OCI-LY7 (cell line): ENCODE results near the gene PGF. TPM values are rescaled to one million over a fixed set of nuclear protein-coding genes. Genes with fewer than 3 reads are reported as not detected.

ENCODE experiments used
- BruUV-seq: library from RNA; stranded (reverse); fragments of 400-500 nt; replicated peaks from 2 replicates; lab custom pipeline; 2021; lab: Mats Ljungman, UMichigan
- CTCF ChIA-PET: fragments of 300-600 bp; sonication (Branson Sonifier 250); formaldehyde crosslinking; loops from one replicate; lab custom pipeline; 2022; ENCODE audit warnings: antibody characterized with exemption; ENCODE audit not compliant: unreplicated experiment; lab: Charles Lee
- POLR2A ChIA-PET: fragments of 300-600 bp; sonication (Branson Sonifier 250); formaldehyde crosslinking; loops from one replicate; lab custom pipeline; 2022; ENCODE audit warnings: antibody characterized with exemption; lab: Charles Lee
- DNase-seq: peaks from one replicate; pipeline ENCODE4 v3.0.0-alpha.2; 2015; ENCODE audit warnings: low spot score
- H2AFZ ChIP-seq: fragments of 200-600 bp; sonication (generic), shearing (Covaris generic); 2 replicates; pipeline ENCODE4 v1.6.1; 2014; ENCODE audit warnings: mild to moderate bottlenecking, antibody characterized with exemption, low read length, moderate library complexity
- H3K27ac ChIP-seq: fragments of 200-600 bp; sonication (generic); 2 replicates; pipeline ENCODE4 v1.5.1; 2014; ENCODE audit warnings: mixed run types, low read depth, mild to moderate bottlenecking, moderate library complexity, low read length, inconsistent platforms; ENCODE audit not compliant: poor library complexity, severe bottlenecking
- H3K36me3 ChIP-seq: fragments of 200-600 bp; sonication (generic); 2 replicates; pipeline ENCODE4 v1.6.1; 2014; ENCODE audit warnings: mild to moderate bottlenecking, antibody characterized with exemption, low read length, moderate library complexity, mixed read lengths; ENCODE audit not compliant: insufficient read depth
- H3K4me1 ChIP-seq: fragments of 200-600 bp; sonication (generic); 2 replicates; pipeline ENCODE4 v1.5.1; 2014; ENCODE audit warnings: mild to moderate bottlenecking, low read length; ENCODE audit not compliant: insufficient read depth, poor library complexity, severe bottlenecking
- H3K4me2 ChIP-seq: fragments of 200-600 bp; sonication (generic); 2 replicates; pipeline ENCODE4 v1.6.1; 2014; ENCODE audit warnings: mild to moderate bottlenecking, low read length
- H3K4me3 ChIP-seq: fragments of 200-600 bp; sonication (generic); 2 replicates; pipeline ENCODE4 v1.5.1; 2014; ENCODE audit warnings: mild to moderate bottlenecking, low read depth, low read length; ENCODE audit not compliant: poor library complexity, severe bottlenecking
- H3K79me2 ChIP-seq: fragments of 200-600 bp; sonication (generic); 2 replicates; pipeline ENCODE4 v1.6.1; 2016; ENCODE audit warnings: low read depth, mild to moderate bottlenecking, low read length, moderate library complexity, mixed read lengths; ENCODE audit not compliant: insufficient read depth
- H3K9me2 ChIP-seq: fragments of 200-600 bp; sonication (generic); 2 replicates; pipeline ENCODE4 v1.6.1; 2016; ENCODE audit warnings: mild to moderate bottlenecking, low read length, mixed read lengths; ENCODE audit not compliant: insufficient read depth
- H3K9me3 ChIP-seq: fragments of 200-600 bp; sonication (generic); 2 replicates; pipeline ENCODE4 v1.6.1; 2014; ENCODE audit warnings: mild to moderate bottlenecking, mixed run types, low read length, mixed read lengths
- H4K20me1 ChIP-seq: fragments of 200-600 bp; sonication (generic); 2 replicates; pipeline ENCODE4 v1.6.1; 2014; ENCODE audit warnings: mild to moderate bottlenecking, antibody characterized with exemption, low read length, moderate library complexity, mixed read lengths; ENCODE audit not compliant: insufficient read depth
- CTCF ChIP-seq: fragments of 200-600 bp; sonication (generic); conservative IDR thresholded peaks from 2 replicates; pipeline ENCODE4 v1.5.1; 2014; ENCODE audit warnings: mild to moderate bottlenecking, antibody characterized with exemption, low read length, moderate library complexity, mixed read lengths
- EZH2phosphoT487 ChIP-seq: fragments of 200-600 bp; sonication (generic); IDR thresholded peaks from 2 replicates; pipeline ENCODE4 v1.6.1; 2018; ENCODE audit warnings: low read depth, borderline replicate concordance, mild to moderate bottlenecking, mixed run types, antibody characterized with exemption, low read length, moderate library complexity, mixed read lengths
- intact Hi-C: fragments of 100-400 bp; cut with micrococcal nuclease; formaldehyde crosslinking; loops from one replicate; pipeline ENCODE4 v1.10.0; 2022; ENCODE audit not compliant: unreplicated experiment
- total RNA-seq, 2 experiments: library from RNA; depleted of rRNA in 1 of 2; stranded (reverse); fragments of >200 nt in 1 of 2; shearing (Covaris generic) in 1 of 2; gene quantifications; 2 replicates each; pipeline ENCODE4 v1.2.3, GENCODE V29; 2014 to 2022

PGF gene
- total RNA-seq, 2 experiments from 2014 or later, result 0.09 to 0.19 TPM

GRCh38 chr14:74984236-74985027 lies 29.0 kb upstream of the PGF start:
- Histone ChIP-seq H3K4me2 (no peak overlapping the region), H3K4me1 (no peaks in the 10 kb centered on the region), H3K4me3 (no peak overlapping the region), H3K9me2 (no peaks in the 10 kb centered on the region), H4K20me1 (no peaks in the 10 kb centered on the region), H2AFZ (no peak overlapping the region), H3K36me3 (no peaks in the 10 kb centered on the region), H3K79me2 (no peaks in the 10 kb centered on the region), H3K9me3 (no peaks in the 10 kb centered on the region), H3K27ac (no peak overlapping the region)
- intact Hi-C loops, result no loop called here
- TF ChIP-seq EZH2phosphoT487 (no peak), CTCF (no peak)
- no peak for DNase-seq
- ChIA-PET CTCF (interaction anchor here (0.5 kb wide), 1 partner anchor 61 kb away, joined by 3 read pairs; the partner anchor contains the start of gene RPS6KL1), POLR2A (interaction anchor here (1.0 kb wide), 1 partner anchor 22 kb away, joined by 3 read pairs; no protein-coding TSS in a partner anchor)
- no TSS peak for BruUV-seq

GRCh38 chr14:74983343-74983742 lies 27.9 kb upstream of the PGF start:
- BruUV-seq, result no TSS peak
- POLR2A ChIA-PET, result interaction anchor here (0.6 to 1.0 kb wide), 2 partner anchors 8 to 21 kb away, joined by 3 read pairs; no protein-coding TSS in a partner anchor
- Histone ChIP-seq H3K4me3 (no peak overlapping the region), H3K4me2 (no peak overlapping the region), H3K9me3 (no peaks in the 10 kb centered on the region), H2AFZ (no peak overlapping the region), H4K20me1 (no peaks in the 10 kb centered on the region), H3K36me3 (no peaks in the 10 kb centered on the region), H3K9me2 (no peaks in the 10 kb centered on the region), H3K4me1 (no peaks in the 10 kb centered on the region), H3K27ac (no peak overlapping the region), H3K79me2 (no peaks in the 10 kb centered on the region)
- DNase-seq, result no peak
- TF ChIP-seq CTCF (no peak), EZH2phosphoT487 (no peak)
- intact Hi-C loops, result no loop called here
- CTCF ChIA-PET, result no interaction called here

GRCh38 chr14:74982661-74983060 lies 27.3 kb upstream of the PGF start:
- no peaks in the 10 kb centered on the region for H3K4me1 ChIP-seq
- H3K36me3 ChIP-seq, result no peaks in the 10 kb centered on the region
- no peaks in the 10 kb centered on the region for H3K9me2 ChIP-seq
- H3K4me3 ChIP-seq, result no peak overlapping the region
- no peak overlapping the region for H2AFZ ChIP-seq
- H4K20me1 ChIP-seq, result no peaks in the 10 kb centered on the region
- no peak overlapping the region for H3K27ac ChIP-seq
- H3K79me2 ChIP-seq, result no peaks in the 10 kb centered on the region
- no peak for DNase-seq
- POLR2A ChIA-PET, result interaction anchor here (0.5 kb wide), 1 partner anchor 864 kb away, joined by 4 read pairs; no protein-coding TSS in a partner anchor
- CTCF ChIA-PET, result no interaction called here
- intact Hi-C loops, result no loop called here
- H3K4me2 ChIP-seq, result no peak overlapping the region
- BruUV-seq, result no TSS peak
- TF ChIP-seq CTCF (no peak), EZH2phosphoT487 (no peak)
- no peaks in the 10 kb centered on the region for H3K9me3 ChIP-seq
